ENCODE measurements around the gene BNIP1. TPM values are rescaled to one million over a fixed set of nuclear protein-coding genes. Genes with fewer than 3 reads are reported as not detected.
"Not testable (repeated sequence)": the region's sequence is repeated elsewhere in the genome, so short reads cannot be mapped to it uniquely, and the experiment has no call there.

BNIP1 gene
- total RNA-seq, 1 donor from 2014 or later, result 13.2 TPM

- no peaks in the 10 kb centered on the region for H3K79me2 ChIP-seq (ENCODE audit: insufficient read depth, low read length)
- Mint-ChIP-seq H3K36me3 (ENCODE audit: low read depth, unreplicated experiment) (peaks cover 18% of the 10 kb centered on the region), H3K9me3 (ENCODE audit: unreplicated experiment) (no peaks in the 10 kb centered on the region), H3K27ac (ENCODE audit: unreplicated experiment) (no peak overlapping the region), H3K4me1 (ENCODE audit: low read depth, unreplicated experiment) (no peaks in the 10 kb centered on the region), H3K4me3 (ENCODE audit: unreplicated experiment) (no peak overlapping the region), H3K27me3 (ENCODE audit: low read depth, unreplicated experiment) (no peaks in the 10 kb centered on the region)
- TF ChIP-seq CTCF (IDR thresholded peaks at IDR 0.05; ENCODE audit: insufficient read depth, low read depth, low read length), result no peak
- no peak for TF ChIP-seq EZH2 (IDR thresholded peaks at IDR 0.05; ENCODE audit: insufficient read depth, low read length)
- no peaks in the 10 kb centered on the region for H4K20me1 ChIP-seq (ENCODE audit: insufficient read depth, low read length)
- peaks cover 15% of the 10 kb centered on the region for H3K36me3 ChIP-seq (ENCODE audit: insufficient read depth, low read length)
- no peak overlapping the region for H2AFZ ChIP-seq (ENCODE audit: low read depth, low read length)
- no peak overlapping the region for H3K9ac ChIP-seq (ENCODE audit: low read length)
- FAIRE-seq, result no peak
- no peaks in the 10 kb centered on the region for H3K4me1 ChIP-seq (ENCODE audit: insufficient read depth, low read length)
- H3K27ac ChIP-seq (ENCODE audit: low read depth, low read length), result no peak overlapping the region
- H3K27me3 ChIP-seq (ENCODE audit: insufficient read depth, low read length), result no peaks in the 10 kb centered on the region
- DNase-seq (ENCODE audit: low read depth), result no peak
- no peak overlapping the region for H3K4me2 ChIP-seq (ENCODE audit: low read length)
- no peak overlapping the region for H3K4me3 ChIP-seq (ENCODE audit: insufficient read depth, low read depth, low read length)
- H3K9me3 ChIP-seq (ENCODE audit: insufficient read depth, low read depth, low read length), result no peaks in the 10 kb centered on the region
Measured at GRCh38 chr5:173153842-173154241, 9.5 kb downstream of the BNIP1 start.

- H3K36me3 ChIP-seq (ENCODE audit: insufficient read depth, low read length), result peaks cover 11% of the 10 kb centered on the region
- not testable (repeated sequence) for H3K9me3 ChIP-seq (ENCODE audit: insufficient read depth, low read depth, low read length); H3K9me3 Mint-ChIP-seq (ENCODE audit: unreplicated experiment); H3K4me1 Mint-ChIP-seq (ENCODE audit: low read depth, unreplicated experiment); H3K9ac ChIP-seq (ENCODE audit: low read length); H3K79me2 ChIP-seq (ENCODE audit: insufficient read depth, low read length); H3K27ac ChIP-seq (ENCODE audit: low read depth, low read length); H3K27me3 ChIP-seq (ENCODE audit: insufficient read depth, low read length); H3K27me3 Mint-ChIP-seq (ENCODE audit: low read depth, unreplicated experiment); H3K4me3 Mint-ChIP-seq (ENCODE audit: unreplicated experiment); H3K4me1 ChIP-seq (ENCODE audit: insufficient read depth, low read length); H4K20me1 ChIP-seq (ENCODE audit: insufficient read depth, low read length); H2AFZ ChIP-seq (ENCODE audit: low read depth, low read length); DNase-seq (ENCODE audit: low read depth); FAIRE-seq; H3K4me2 ChIP-seq (ENCODE audit: low read length); H3K27ac Mint-ChIP-seq (ENCODE audit: unreplicated experiment); H3K4me3 ChIP-seq (ENCODE audit: insufficient read depth, low read depth, low read length)
- peaks cover 13% of the 10 kb centered on the region for H3K36me3 Mint-ChIP-seq (ENCODE audit: low read depth, unreplicated experiment)
Measured at GRCh38 chr5:173154619-173155018, 10.3 kb downstream of the BNIP1 start.

GRCh38 chr5:173155912-173156311 lies 11.6 kb downstream of the BNIP1 start:
- DNase-seq (ENCODE audit: low read depth) (no peak), FAIRE-seq (no peak)

More at GRCh38 chr5:173155912-173156311, 11.6 kb downstream of the BNIP1 start:
- Histone ChIP-seq H3K27ac (ENCODE audit: low read depth, low read length) (no peak overlapping the region), H3K9me3 (ENCODE audit: insufficient read depth, low read depth, low read length) (no peaks in the 10 kb centered on the region), H4K20me1 (ENCODE audit: insufficient read depth, low read length) (no peaks in the 10 kb centered on the region), H3K36me3 (ENCODE audit: insufficient read depth, low read length) (peaks cover 11% of the 10 kb centered on the region), H2AFZ (ENCODE audit: low read depth, low read length) (no peak overlapping the region), H3K4me2 (ENCODE audit: low read length) (no peak overlapping the region), H3K79me2 (ENCODE audit: insufficient read depth, low read length) (no peaks in the 10 kb centered on the region), H3K4me3 (ENCODE audit: insufficient read depth, low read depth, low read length) (no peak overlapping the region), H3K27me3 (ENCODE audit: insufficient read depth, low read length) (no peaks in the 10 kb centered on the region), H3K4me1 (ENCODE audit: insufficient read depth, low read length) (no peaks in the 10 kb centered on the region), H3K9ac (ENCODE audit: low read length) (no peak overlapping the region)
- H3K4me3 Mint-ChIP-seq (ENCODE audit: unreplicated experiment), result no peak overlapping the region
- TF ChIP-seq EZH2 (IDR thresholded peaks at IDR 0.05; ENCODE audit: insufficient read depth, low read length), result no peak
- no peak for TF ChIP-seq CTCF (IDR thresholded peaks at IDR 0.05; ENCODE audit: insufficient read depth, low read depth, low read length)
- peaks cover 15% of the 10 kb centered on the region for H3K36me3 Mint-ChIP-seq (ENCODE audit: low read depth, unreplicated experiment)
- H3K4me1 Mint-ChIP-seq (ENCODE audit: low read depth, unreplicated experiment), result no peaks in the 10 kb centered on the region
- H3K27ac Mint-ChIP-seq (ENCODE audit: unreplicated experiment), result no peak overlapping the region
- H3K9me3 Mint-ChIP-seq (ENCODE audit: unreplicated experiment), result no peaks in the 10 kb centered on the region
- H3K27me3 Mint-ChIP-seq (ENCODE audit: low read depth, unreplicated experiment), result no peaks in the 10 kb centered on the region
